Thyroid gland (tissue), 4 donors: ENCODE data around the gene KCNJ5.

ENCODE experiments used
- CTCF ChIP-seq, 6 experiments: fragments of 200-600 bp in 3 of 6; fragments of 450-650 bp in 3 of 6; sonication (generic) in 3 of 6; IDR thresholded peaks; one replicate each; pipeline ENCODE4 v1.5.1; 2016 to 2019; ENCODE audit warnings: antibody characterized with exemption in 6 of 6, mild to moderate bottlenecking in 2 of 6, inconsistent platforms in 1 of 6, moderate library complexity in 1 of 6
- POLR2A ChIP-seq, 2 donors: fragments of 450-650 bp; IDR thresholded peaks; one replicate each; pipeline ENCODE4 v1.6.1; 2017; ENCODE audit warnings: antibody characterized with exemption in 2 of 2, mild to moderate bottlenecking in 2 of 2, moderate library complexity in 1 of 2

- TF ChIP-seq CTCF (IDR thresholded peaks at IDR 0.05) (no peak), POLR2A (IDR thresholded peaks at IDR 0.05) (no peak)
These were observed 77.8 kb downstream of the KCNJ5 start for GRCh38 chr11:128968916-128969315.
